A673 (cell line): Measurements from ENCODE around the gene RGS6. TPM values are rescaled to one million over a fixed set of nuclear protein-coding genes. Genes with fewer than 3 reads are reported as not detected.

Experiments used
- BruUV-seq: library from RNA; stranded (reverse); fragments of 400-500 nt; replicated peaks from 2 replicates; lab custom pipeline; 2021; lab: Mats Ljungman, UMichigan
- CTCF ChIA-PET: fragments of 300-600 bp; sonication (Branson Sonifier 250); formaldehyde crosslinking; loops from one replicate; lab custom pipeline; 2022; ENCODE audit warnings: antibody characterized with exemption; lab: Charles Lee
- POLR2A ChIA-PET: fragments of 300-600 bp; sonication (Branson Sonifier 250); formaldehyde crosslinking; loops from one replicate; lab custom pipeline; 2022; ENCODE audit warnings: antibody characterized with exemption; ENCODE audit not compliant: low non-redundant PET; lab: Charles Lee
- DNase-seq: peaks from one replicate; pipeline ENCODE4 v3.0.0-alpha.2; 2015; ENCODE audit warnings: low spot score
- H3K27ac ChIP-seq: fragments of 200-600 bp; sonication (generic); 2 replicates; pipeline ENCODE4 v1.5.1; 2016; ENCODE audit warnings: mixed run types, low read depth, mild to moderate bottlenecking, mixed read lengths, antibody characterized with exemption, low read length; ENCODE audit not compliant: poor library complexity, severe bottlenecking
- H3K27me3 ChIP-seq: fragments of 200-600 bp; sonication (generic); replicated peaks from 2 replicates; pipeline ENCODE4 v1.6.1; 2017; ENCODE audit warnings: mixed run types, low read depth, mild to moderate bottlenecking, mixed read lengths, antibody characterized with exemption, low read length; ENCODE audit not compliant: insufficient read depth, poor library complexity
- H3K36me3 ChIP-seq: fragments of 200-600 bp; sonication (generic); 2 replicates; pipeline ENCODE4 v1.6.1; 2016; ENCODE audit warnings: mixed run types, mild to moderate bottlenecking, mixed read lengths, antibody characterized with exemption, low read length; ENCODE audit not compliant: insufficient read depth, poor library complexity, severe bottlenecking
- H3K4me1 ChIP-seq: fragments of 200-600 bp; sonication (generic); 2 replicates; pipeline ENCODE4 v1.6.1; 2017; ENCODE audit warnings: mixed run types, mild to moderate bottlenecking, mixed read lengths, antibody characterized with exemption, low read length; ENCODE audit not compliant: insufficient read depth, poor library complexity, severe bottlenecking
- H3K4me3 ChIP-seq: fragments of 200-600 bp; sonication (generic); 2 replicates; pipeline ENCODE4 v1.5.1; 2016; ENCODE audit warnings: low read depth, mixed run types, mild to moderate bottlenecking, mixed read lengths, low read length; ENCODE audit not compliant: poor library complexity, severe bottlenecking
- H3K9me3 ChIP-seq: fragments of 200-600 bp; sonication (generic); 2 replicates; pipeline ENCODE4 v1.6.1; 2016; ENCODE audit warnings: mixed run types, low read depth, mild to moderate bottlenecking, mixed read lengths, antibody characterized with exemption, low read length; ENCODE audit not compliant: poor library complexity, severe bottlenecking
- CTCF ChIP-seq: fragments of 300-800, 200-600 bp; sonication (generic); conservative IDR thresholded peaks from 2 replicates; pipeline ENCODE4 v1.5.1; 2017; ENCODE audit warnings: low read depth, mild to moderate bottlenecking, antibody characterized with exemption, low read length, moderate library complexity, mixed read lengths
- EZH2 ChIP-seq: fragments of 200-600 bp; sonication (generic); IDR thresholded peaks from 2 replicates; pipeline ENCODE4 v1.6.1; 2017; ENCODE audit warnings: borderline replicate concordance, low read depth, mild to moderate bottlenecking, mixed read lengths, antibody characterized with exemption, low read length; ENCODE audit not compliant: poor library complexity, severe bottlenecking
- intact Hi-C: fragments of 100-400 bp; cut with micrococcal nuclease; formaldehyde crosslinking; loops from one replicate; pipeline ENCODE4 v1.10.0; 2022; ENCODE audit not compliant: unreplicated experiment
- total RNA-seq: library from RNA; stranded (reverse); gene quantifications from 2 replicates; pipeline ENCODE4 v1.2.3, GENCODE V29; 2021

Gene RGS6
- total RNA-seq, 1 experiment from 2014 or later, result not detected

- ChIA-PET CTCF (no interaction called here), POLR2A (no interaction called here)
Measured at GRCh38 chr14:72033365-72033764, 101.1 kb downstream of the RGS6 start.

GRCh38 chr14:72040528-72040927, 108.3 kb downstream of the RGS6 start:
- H3K36me3 ChIP-seq, result no peaks in the 10 kb centered on the region
- peaks cover 6% of the 10 kb centered on the region for H3K9me3 ChIP-seq
- peaks cover 16% of the 10 kb centered on the region for H3K27me3 ChIP-seq
- H3K4me3 ChIP-seq, result no peak overlapping the region
- POLR2A ChIA-PET, result no interaction called here
- H3K27ac ChIP-seq, result no peak overlapping the region
- no peak for DNase-seq
- intact Hi-C loops, result no loop called here
- no peaks in the 10 kb centered on the region for H3K4me1 ChIP-seq
- CTCF ChIA-PET, result no interaction called here
- no TSS peak for BruUV-seq
- no peak for TF ChIP-seq EZH2

More at GRCh38 chr14:72033365-72033764, 101.1 kb downstream of the RGS6 start:
- intact Hi-C loops, result no loop called here
- BruUV-seq, result no TSS peak
- no peak for DNase-seq
- no peaks in the 10 kb centered on the region for H3K27me3 ChIP-seq
- H3K36me3 ChIP-seq, result no peaks in the 10 kb centered on the region
- H3K4me3 ChIP-seq, result no peak overlapping the region
- H3K4me1 ChIP-seq, result no peaks in the 10 kb centered on the region
- no peak for TF ChIP-seq EZH2
- TF ChIP-seq CTCF, result no peak
- H3K9me3 ChIP-seq, result no peaks in the 10 kb centered on the region
- no peak overlapping the region for H3K27ac ChIP-seq

- Histone ChIP-seq H3K27ac (no peak overlapping the region), H3K4me1 (no peaks in the 10 kb centered on the region), H3K27me3 (peaks cover 16% of the 10 kb centered on the region), H3K9me3 (peaks cover 4% of the 10 kb centered on the region), H3K4me3 (no peak overlapping the region), H3K36me3 (no peaks in the 10 kb centered on the region)
- intact Hi-C loops, result no loop called here
- no TSS peak for BruUV-seq
- DNase-seq, result no peak
- POLR2A ChIA-PET, result no interaction called here
- TF ChIP-seq CTCF (no peak), EZH2 (no peak)
- CTCF ChIA-PET, result no interaction called here
Measured at GRCh38 chr14:72045271-72045670, 113.0 kb downstream of the RGS6 start.

GRCh38 chr14:72045885-72046284, 113.7 kb downstream of the RGS6 start:
- TF ChIP-seq EZH2 (no peak), CTCF (no peak)
- DNase-seq, result no peak
- H3K36me3 ChIP-seq, result no peaks in the 10 kb centered on the region
- no peaks in the 10 kb centered on the region for H3K4me1 ChIP-seq
- H3K9me3 ChIP-seq, result no peaks in the 10 kb centered on the region
- BruUV-seq, result no TSS peak
- POLR2A ChIA-PET, result no interaction called here
- intact Hi-C loops, result no loop called here
- peaks cover 16% of the 10 kb centered on the region for H3K27me3 ChIP-seq
- no peak overlapping the region for H3K4me3 ChIP-seq
- CTCF ChIA-PET, result no interaction called here
- no peak overlapping the region for H3K27ac ChIP-seq
